ENCODE data around the gene BCAP31.
"Not testable (repeated sequence)": the region's sequence is repeated elsewhere in the genome, so short reads cannot be mapped to it uniquely, and the experiment has no call there.

Gene BCAP31

GRCh38 chrX:153708415-153708814 lies 15.8 kb downstream of the BCAP31 start:
- DNase-seq, result peak in 3 of 5 donors; percentile 18 to 39 (median 22)

GRCh38 chrX:153707406-153707805 lies 16.8 kb downstream of the BCAP31 start:
- DNase-seq, result no peak

- DNase-seq, result no peak
Observed at GRCh38 chrX:153706799-153707198, 17.4 kb downstream of the BCAP31 start.

GRCh38 chrX:153705403-153706060 lies 18.7 kb downstream of the BCAP31 start:
- not testable (repeated sequence) for DNase-seq

- not testable (repeated sequence) for DNase-seq
Observed at GRCh38 chrX:153704631-153705402, 19.4 kb downstream of the BCAP31 start.

- DNase-seq, result no peak
Observed at GRCh38 chrX:153704021-153704526, 20.1 kb downstream of the BCAP31 start.

GRCh38 chrX:153703036-153703370 lies 21.2 kb downstream of the BCAP31 start:
- DNase-seq, result no peak

GRCh38 chrX:153702336-153703035 lies 21.7 kb downstream of the BCAP31 start:
- DNase-seq, result no peak

GRCh38 chrX:153701706-153702105 lies 22.5 kb downstream of the BCAP31 start:
- DNase-seq, result no peak

GRCh38 chrX:153700967-153701366 lies 23.2 kb downstream of the BCAP31 start:
- no peak for DNase-seq

GRCh38 chrX:153700376-153700945 lies 23.7 kb downstream of the BCAP31 start:
- no peak for DNase-seq

GRCh38 chrX:153699784-153700371 lies 24.3 kb downstream of the BCAP31 start:
- not testable (repeated sequence) for DNase-seq

GRCh38 chrX:153699210-153699783 lies 24.9 kb downstream of the BCAP31 start:
- DNase-seq, result not testable (repeated sequence)

GRCh38 chrX:153697924-153698865 lies 26.0 kb downstream of the BCAP31 start:
- DNase-seq, result no peak

- DNase-seq, result not testable (repeated sequence)
Observed at GRCh38 chrX:153696986-153697722, 27.0 kb downstream of the BCAP31 start.

- not testable (repeated sequence) for DNase-seq
Observed at GRCh38 chrX:153696538-153696937, 27.6 kb downstream of the BCAP31 start.

- DNase-seq, result no peak
Observed at GRCh38 chrX:153696100-153696499, 28.1 kb downstream of the BCAP31 start.

- no peak for DNase-seq
Observed at GRCh38 chrX:153694687-153695270, 29.4 kb downstream of the BCAP31 start.

- not testable (repeated sequence) for DNase-seq
Observed at GRCh38 chrX:153694256-153694655, 29.9 kb downstream of the BCAP31 start.
